K562 (cell line): ENCODE measurements around the gene CPT1C. TPM values are rescaled to one million over a fixed set of nuclear protein-coding genes. Genes with fewer than 3 reads are reported as not detected.
A peak's percentile ranks its signal among the peaks of the same experiment; 100 is the strongest.

ENCODE experiments used
- FIP1L1 ChIP-seq: fragments of 200-400 bp; formaldehyde crosslinking; IDR thresholded peaks from 2 replicates; pipeline ENCODE4 v1.6.1; 2018; ENCODE audit warnings: mild to moderate bottlenecking, low read depth, low read length; ENCODE audit not compliant: poor library complexity, severe bottlenecking
- GATAD2B ChIP-seq: fragments of 450-650 bp; IDR thresholded peaks from 2 replicates; pipeline ENCODE4 v1.6.1; 2017; ENCODE audit warnings: mild to moderate bottlenecking, borderline replicate concordance
- POLR2G ChIP-seq: fragments of 200-400 bp; formaldehyde crosslinking; IDR thresholded peaks from 2 replicates; pipeline ENCODE4 v1.6.1; 2017; ENCODE audit warnings: low read depth, mild to moderate bottlenecking, antibody characterized with exemption, low read length, moderate library complexity
- RAD21 ChIP-seq, 2 experiments: fragments of 250-450 bp in 1 of 2; fragments of 450-650 bp in 1 of 2; sonication (Bioruptor Pico) in 1 of 2; formaldehyde crosslinking in 1 of 2; IDR thresholded peaks in 1 of 2; conservative IDR thresholded peaks in 1 of 2; 2 replicates each; pipeline versions ENCODE4 v1.4.0 to v1.8.0; 2020 to 2022; ENCODE audit warnings: mild to moderate bottlenecking in 2 of 2, moderate library complexity in 1 of 2
- SMC3 ChIP-seq: conservative IDR thresholded peaks from 2 replicates; pipeline ENCODE4 v1.6.1; 2011; ENCODE audit warnings: low read depth, low read length, improper control_type of control experiment; ENCODE audit not compliant: insufficient read depth
- polyA plus RNA-seq, 8 experiments: library from polyadenylated mRNA; depleted of rRNA in 4 of 8; stranded (reverse) in 5 of 8; unstranded in 3 of 8; fragments of >200 nt; fragmentation: Nextera tagmentation in 2 of 8; fragmentation: Illumina TruSeq in 1 of 8; extraction: Ambion mirVana in 2 of 8; extraction: Trizol in 1 of 8; gene quantifications; 2 replicates each; pipeline versions ENCODE4 v1.2.1 to v1.2.3, GENCODE V29; 2011 to 2014; ENCODE audit warnings: inconsistent platforms in 1 of 8, missing spikeins in 1 of 8
- total RNA-seq, 7 experiments: library from RNA; depleted of rRNA in 6 of 7; stranded (reverse); fragments of >200 nt in 6 of 7; fragmentation: Illumina TruSeq in 2 of 7; extraction: Trizol in 2 of 7; gene quantifications; 2 replicates each; pipeline versions ENCODE4 v1.2.1 to v1.2.3, GENCODE V29; 2011 to 2021; ENCODE audit warnings: low replicate concordance in 1 of 7
- TF ChIP-seq, protein P1 (sequence below): fragments of 450-650 bp; IDR thresholded peaks from 2 replicates; pipeline ENCODE4 v1.6.1; 2016; ENCODE audit warnings: mild to moderate bottlenecking

Gene CPT1C
- total and polyA plus RNA-seq, 9 of the 15 experiments (the other 6 are each of a cell fraction or from before 2014, with no cell fraction given), result 1.9 to 12.3 (median 3.0) TPM

DNA sequence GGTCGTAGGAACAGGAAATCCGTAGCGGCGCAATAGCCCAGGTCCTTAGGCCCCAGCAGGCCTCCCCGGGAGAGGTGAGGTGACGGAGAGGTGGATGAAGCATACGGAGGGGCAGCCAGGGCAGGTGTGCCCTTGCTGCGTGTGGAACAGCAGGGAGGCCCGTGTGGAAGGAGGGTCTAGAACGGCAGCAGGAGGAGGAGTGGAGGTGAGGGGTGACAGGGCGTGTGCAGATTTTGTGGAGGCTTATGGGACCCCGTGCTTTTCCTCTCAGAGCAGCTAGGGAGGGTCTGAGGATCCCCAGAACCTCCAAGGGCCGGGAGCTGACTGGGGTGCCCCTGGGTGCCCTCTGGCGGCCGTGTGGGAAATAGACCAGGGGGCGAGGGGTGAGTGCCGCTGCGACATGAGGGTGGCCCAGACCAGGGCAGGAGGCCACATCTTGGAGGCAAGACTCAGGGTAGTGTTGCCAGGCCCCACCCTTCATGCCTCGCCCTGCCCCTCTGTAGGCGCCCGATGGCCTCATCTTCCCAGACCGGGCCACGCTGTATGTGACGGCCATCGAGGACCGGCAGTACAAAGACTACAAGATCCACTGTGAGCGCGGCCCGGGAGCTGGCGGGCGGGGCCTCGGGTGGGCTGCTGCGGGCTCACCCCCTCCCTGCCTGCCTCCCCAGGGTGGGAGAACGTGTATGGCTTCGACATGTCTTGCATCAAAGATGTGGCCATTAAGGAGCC lies 6.5 kb upstream of the CPT1C start (continued):
- peak; percentile 59 for TF ChIP-seq FIP1L1
- TF ChIP-seq GATAD2B, result no peak
- TF ChIP-seq POLR2G, result peak; percentile 64
- TF ChIP-seq, protein P1, sequence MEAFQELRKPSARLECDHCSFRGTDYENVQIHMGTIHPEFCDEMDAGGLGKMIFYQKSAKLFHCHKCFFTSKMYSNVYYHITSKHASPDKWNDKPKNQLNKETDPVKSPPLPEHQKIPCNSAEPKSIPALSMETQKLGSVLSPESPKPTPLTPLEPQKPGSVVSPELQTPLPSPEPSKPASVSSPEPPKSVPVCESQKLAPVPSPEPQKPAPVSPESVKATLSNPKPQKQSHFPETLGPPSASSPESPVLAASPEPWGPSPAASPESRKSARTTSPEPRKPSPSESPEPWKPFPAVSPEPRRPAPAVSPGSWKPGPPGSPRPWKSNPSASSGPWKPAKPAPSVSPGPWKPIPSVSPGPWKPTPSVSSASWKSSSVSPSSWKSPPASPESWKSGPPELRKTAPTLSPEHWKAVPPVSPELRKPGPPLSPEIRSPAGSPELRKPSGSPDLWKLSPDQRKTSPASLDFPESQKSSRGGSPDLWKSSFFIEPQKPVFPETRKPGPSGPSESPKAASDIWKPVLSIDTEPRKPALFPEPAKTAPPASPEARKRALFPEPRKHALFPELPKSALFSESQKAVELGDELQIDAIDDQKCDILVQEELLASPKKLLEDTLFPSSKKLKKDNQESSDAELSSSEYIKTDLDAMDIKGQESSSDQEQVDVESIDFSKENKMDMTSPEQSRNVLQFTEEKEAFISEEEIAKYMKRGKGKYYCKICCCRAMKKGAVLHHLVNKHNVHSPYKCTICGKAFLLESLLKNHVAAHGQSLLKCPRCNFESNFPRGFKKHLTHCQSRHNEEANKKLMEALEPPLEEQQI, result no peak
- TF ChIP-seq SMC3, result peak; percentile 35; the same call in 1 of the 2 replicates
- peak in 1 of 2 experiments; percentile 35; a peak in 2 of 4 replicates for TF ChIP-seq RAD21 (CRISPR knock-in tag; conservative IDR thresholded peaks at IDR 0.05 in 1 of 2, IDR thresholded peaks at IDR 0.05 in 1 of 2)
